Thyroid gland (tissue), 4 donors: ENCODE data around the gene KRTAP12-3.

ENCODE experiments used
- POLR2A ChIP-seq, 2 donors: fragments of 450-650 bp; IDR thresholded peaks; one replicate each; pipeline ENCODE4 v1.6.1; 2017; ENCODE audit warnings: antibody characterized with exemption in 2 of 2, mild to moderate bottlenecking in 2 of 2, moderate library complexity in 1 of 2
- TF ChIP-seq, protein P1 (sequence below), 6 experiments: fragments of 200-600 bp in 3 of 6; fragments of 450-650 bp in 3 of 6; sonication (generic) in 3 of 6; IDR thresholded peaks; one replicate each; pipeline ENCODE4 v1.5.1; 2016 to 2019; ENCODE audit warnings: antibody characterized with exemption in 6 of 6, mild to moderate bottlenecking in 2 of 6, inconsistent platforms in 1 of 6, moderate library complexity in 1 of 6

- no peak for TF ChIP-seq POLR2A (IDR thresholded peaks at IDR 0.05)
- TF ChIP-seq, protein P1, sequence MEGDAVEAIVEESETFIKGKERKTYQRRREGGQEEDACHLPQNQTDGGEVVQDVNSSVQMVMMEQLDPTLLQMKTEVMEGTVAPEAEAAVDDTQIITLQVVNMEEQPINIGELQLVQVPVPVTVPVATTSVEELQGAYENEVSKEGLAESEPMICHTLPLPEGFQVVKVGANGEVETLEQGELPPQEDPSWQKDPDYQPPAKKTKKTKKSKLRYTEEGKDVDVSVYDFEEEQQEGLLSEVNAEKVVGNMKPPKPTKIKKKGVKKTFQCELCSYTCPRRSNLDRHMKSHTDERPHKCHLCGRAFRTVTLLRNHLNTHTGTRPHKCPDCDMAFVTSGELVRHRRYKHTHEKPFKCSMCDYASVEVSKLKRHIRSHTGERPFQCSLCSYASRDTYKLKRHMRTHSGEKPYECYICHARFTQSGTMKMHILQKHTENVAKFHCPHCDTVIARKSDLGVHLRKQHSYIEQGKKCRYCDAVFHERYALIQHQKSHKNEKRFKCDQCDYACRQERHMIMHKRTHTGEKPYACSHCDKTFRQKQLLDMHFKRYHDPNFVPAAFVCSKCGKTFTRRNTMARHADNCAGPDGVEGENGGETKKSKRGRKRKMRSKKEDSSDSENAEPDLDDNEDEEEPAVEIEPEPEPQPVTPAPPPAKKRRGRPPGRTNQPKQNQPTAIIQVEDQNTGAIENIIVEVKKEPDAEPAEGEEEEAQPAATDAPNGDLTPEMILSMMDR (IDR thresholded peaks at IDR 0.05), result no peak
Measured at GRCh38 chr21:44704636-44705001, 46.9 kb downstream of the KRTAP12-3 start.
